Panc1 (cell line): ENCODE measurements around the gene OR5F1. TPM values are rescaled to one million over a fixed set of nuclear protein-coding genes. Genes with fewer than 3 reads are reported as not detected.

ENCODE experiments used
- ATAC-seq: fragments of 200-7000 bp; cut with Tn5 transposase; 2 replicates; pipeline ENCODE4 v1.9.1; 2020; ENCODE audit warnings: mild to moderate bottlenecking, moderate library complexity
- Bru-seq: library from RNA; stranded (reverse); fragments of 400-500 nt; gene quantifications from one replicate; lab custom pipeline; 2021; lab: Mats Ljungman, UMichigan
- BruChase-seq, 2 experiments: library from RNA; stranded (reverse); fragments of 400-500 nt; gene quantifications; one replicate each; lab custom pipeline; 2021; lab: Mats Ljungman, UMichigan
- BruUV-seq: library from RNA; stranded (reverse); fragments of 400-500 nt; replicated peaks from 2 replicates; lab custom pipeline; 2021; lab: Mats Ljungman, UMichigan
- CTCF ChIA-PET: fragments of 300-600 bp; sonication (Branson Sonifier 250); formaldehyde crosslinking; loops from one replicate; lab custom pipeline; 2022; ENCODE audit warnings: antibody characterized with exemption; lab: Charles Lee
- POLR2A ChIA-PET: fragments of 300-600 bp; sonication (Branson Sonifier 250); formaldehyde crosslinking; loops from one replicate; lab custom pipeline; 2022; ENCODE audit warnings: antibody characterized with exemption; lab: Charles Lee
- DNase-seq: peaks from one replicate; pipeline ENCODE4 v3.0.0-alpha.2; 2010; ENCODE audit warnings: low read depth, low spot score
- H3K27ac ChIP-seq: 2 replicates; pipeline ENCODE4 v1.5.1; 2011; ENCODE audit warnings: mild to moderate bottlenecking, low read length, inconsistent platforms
- H3K27me3 ChIP-seq: fragments of 200-500 bp; sonication (Bioruptor generic); 2 replicates; pipeline ENCODE4 v1.6.0; 2014; ENCODE audit warnings: low read length, inconsistent platforms; ENCODE audit not compliant: control insufficient read depth, insufficient read depth
- H3K36me3 ChIP-seq: fragments of 200-500 bp; sonication (Bioruptor generic); 2 replicates; pipeline ENCODE4 v1.5.1; 2014; ENCODE audit warnings: inconsistent platforms, mild to moderate bottlenecking, low read length, moderate library complexity; ENCODE audit not compliant: control insufficient read depth, insufficient read depth
- H3K4me1 ChIP-seq: 2 replicates; pipeline ENCODE4 v1.5.1; 2011; ENCODE audit warnings: inconsistent platforms, mild to moderate bottlenecking, low read length, moderate library complexity; ENCODE audit not compliant: control insufficient read depth, insufficient read depth
- H3K4me3 ChIP-seq, 2 experiments: 2 replicates each; pipeline ENCODE4 v1.5.1; 2011 to 2012; ENCODE audit warnings: low read depth in 2 of 2, low read length in 2 of 2, mild to moderate bottlenecking in 2 of 2, inconsistent platforms in 1 of 2, moderate library complexity in 1 of 2
- H3K9me3 ChIP-seq: fragments of 200-500 bp; sonication (Bioruptor generic); 2 replicates; pipeline ENCODE4 v1.5.1; 2014; ENCODE audit warnings: low read depth, mild to moderate bottlenecking, inconsistent platforms, low read length, moderate library complexity; ENCODE audit not compliant: control insufficient read depth, insufficient read depth
- CTCF ChIP-seq: fragments of 450-650 bp; IDR thresholded peaks from 2 replicates; pipeline ENCODE4 v1.5.1; 2017; ENCODE audit warnings: mild to moderate bottlenecking
- POLR2AphosphoS5 ChIP-seq: IDR thresholded peaks from 2 replicates; pipeline ENCODE4 v1.6.1; 2012; ENCODE audit warnings: mild to moderate bottlenecking, low read depth, low read length, moderate library complexity
- REST ChIP-seq, 2 experiments: IDR thresholded peaks; 2 replicates each; pipeline ENCODE4 v1.6.1; 2011 to 2012; ENCODE audit warnings: low read depth in 2 of 2, control low read depth in 1 of 2, low read length in 1 of 2, mild to moderate bottlenecking in 1 of 2, moderate library complexity in 1 of 2; ENCODE audit not compliant: insufficient read depth in 1 of 2
- SIN3A ChIP-seq: IDR thresholded peaks from 2 replicates; pipeline ENCODE4 v1.6.1; 2012; ENCODE audit warnings: low read depth, mild to moderate bottlenecking, low read length, moderate library complexity, borderline replicate concordance; ENCODE audit not compliant: insufficient read depth
- TCF7L2 ChIP-seq: IDR thresholded peaks from 2 replicates; pipeline ENCODE4 v1.6.1; 2011; ENCODE audit warnings: mild to moderate bottlenecking, low read depth, low read length, inconsistent platforms
- in situ Hi-C: cut with HindIII; loops from 2 replicates; pipeline ENCODE4 v1.10.0; 2016; ENCODE audit warnings: low sequenced_read_pairs, low pct_unique_long_range_greater_than_20kb
- intact Hi-C: fragments of 100-400 bp; cut with micrococcal nuclease; formaldehyde crosslinking; loops from one replicate; pipeline ENCODE4 v1.10.0; 2022; ENCODE audit not compliant: unreplicated experiment
- long read RNA-seq: library from polyadenylated mRNA; unstranded; transcript quantifications from one replicate; pipeline ENCODE4 v2.0.0, GENCODE V29; 2021; ENCODE audit not compliant: unreplicated experiment
- polyA plus RNA-seq: library from polyadenylated mRNA; unstranded; fragments of >200 nt; gene quantifications from one replicate; pipeline ENCODE4 v1.2.1, GENCODE V29; 2012; ENCODE audit warnings: missing spikeins; ENCODE audit not compliant: insufficient read length
- total RNA-seq: library from RNA; stranded (reverse); gene quantifications from one replicate; pipeline ENCODE4 v1.2.1, GENCODE V29; 2021; ENCODE audit not compliant: unreplicated experiment

OR5F1 gene
- total RNA-seq (not detected), Bru-seq, nascent RNA (not detected), BruChase-seq, experiment 1, labeled RNA remaining after a 2-hour chase (not detected), BruChase-seq, experiment 2, labeled RNA remaining after a 6-hour chase (not detected)
- not detected for polyA plus RNA-seq
- long read RNA-seq, result 0 reads

GRCh38 chr11:55994525-55994924 is at the start of gene OR5F1:
TSS of gene OR5F1 (minus strand) at chr11:55994625. CDS start at chr11:55994625, 0 bp downstream.
- no peaks in the 10 kb centered on the region for H3K27me3 ChIP-seq
- POLR2A ChIA-PET, result interaction anchor here (0.6 kb wide), 1 partner anchor 42 kb away, joined by 5 read pairs; no protein-coding TSS in a partner anchor
- H3K4me3 ChIP-seq, result no peak within 1 kb of the TSS
- ATAC-seq (no peak), DNase-seq (no peak)
- H3K27ac ChIP-seq, result no peak within 1 kb of the TSS
- no peaks in the 10 kb centered on the region for H3K36me3 ChIP-seq
- no TSS peak for BruUV-seq
- H3K9me3 ChIP-seq, result no peaks in the 10 kb centered on the region
- CTCF ChIA-PET, result no interaction called here
- no peaks in the 10 kb centered on the region for H3K4me1 ChIP-seq
- intact Hi-C loops, result no loop called here
- in situ Hi-C loops, result no loop called here
- TF ChIP-seq TCF7L2, result no peak
- TF ChIP-seq CTCF, result no peak
- TF ChIP-seq REST (IDR thresholded peaks at IDR 0.05; ENCODE audit: insufficient read depth in 1 of 2, low read depth in 2 of 2, low read length in 1 of 2), result no peak
- no peak for TF ChIP-seq SIN3A
- TF ChIP-seq POLR2AphosphoS5, result no peak

GRCh38 chr11:56027354-56027753 is 32.9 kb upstream of the OR5F1 start, which contains the start of gene OR5AS1:
TSS of gene OR5AS1 (plus strand) at chr11:56027654. CDS start at chr11:56030419, 2,765 bp downstream.
- no peak for TF ChIP-seq POLR2AphosphoS5
- TF ChIP-seq CTCF, result no peak
- TF ChIP-seq TCF7L2, result no peak
- no peak for TF ChIP-seq SIN3A
- TF ChIP-seq REST (IDR thresholded peaks at IDR 0.05; ENCODE audit: insufficient read depth in 1 of 2, low read depth in 2 of 2, low read length in 1 of 2), result no peak
- no peak for DNase-seq
- no peaks in the 10 kb centered on the region for H3K36me3 ChIP-seq
- H3K27me3 ChIP-seq, result no peaks in the 10 kb centered on the region
- CTCF ChIA-PET, result no interaction called here
- no peaks in the 10 kb centered on the region for H3K9me3 ChIP-seq
- H3K4me1 ChIP-seq, result no peaks in the 10 kb centered on the region
- no peak for ATAC-seq
- intact Hi-C loops, result no loop called here
- no peak within 1 kb of the TSS for H3K4me3 ChIP-seq
- no peak within 1 kb of the TSS for H3K27ac ChIP-seq
- POLR2A ChIA-PET, result no interaction called here
- no TSS peak for BruUV-seq
- in situ Hi-C loops, result no loop called here
